ENCODE data around the gene UNC13A. TPM values are rescaled to one million over a fixed set of nuclear protein-coding genes. Genes with fewer than 3 reads are reported as not detected.

Gene UNC13A
- total RNA-seq, 1 donor from 2014 or later = 1.2 TPM

- no peak overlapping the region for H3K4me3 Mint-ChIP-seq (ENCODE audit: unreplicated experiment)
- no peaks in the 10 kb centered on the region for H3K9me3 Mint-ChIP-seq (ENCODE audit: unreplicated experiment)
- DNase-seq (ENCODE audit: low spot score) = no peak
- no peaks in the 10 kb centered on the region for H3K36me3 Mint-ChIP-seq (ENCODE audit: low read depth, unreplicated experiment)
- peaks cover 14% of the 10 kb centered on the region for H3K27me3 Mint-ChIP-seq (ENCODE audit: unreplicated experiment)
- no peak overlapping the region for H3K27ac Mint-ChIP-seq (ENCODE audit: unreplicated experiment)
- TF ChIP-seq CTCF (IDR thresholded peaks at IDR 0.05; ENCODE audit: unreplicated experiment) = no peak
- peaks cover 16% of the 10 kb centered on the region for H3K4me1 Mint-ChIP-seq (ENCODE audit: unreplicated experiment)
These were observed 2.6 kb downstream of the UNC13A start for GRCh38 chr19:17685451-17686022.

- H3K9me3 Mint-ChIP-seq (ENCODE audit: unreplicated experiment) = no peaks in the 10 kb centered on the region
- H3K4me3 Mint-ChIP-seq (ENCODE audit: unreplicated experiment) = no peak overlapping the region
- H3K27ac Mint-ChIP-seq (ENCODE audit: unreplicated experiment) = no peak overlapping the region
- H3K36me3 Mint-ChIP-seq (ENCODE audit: low read depth, unreplicated experiment) = no peaks in the 10 kb centered on the region
- peaks cover 16% of the 10 kb centered on the region for H3K4me1 Mint-ChIP-seq (ENCODE audit: unreplicated experiment)
- no peak for TF ChIP-seq CTCF (IDR thresholded peaks at IDR 0.05; ENCODE audit: unreplicated experiment)
- H3K27me3 Mint-ChIP-seq (ENCODE audit: unreplicated experiment) = peaks cover 13% of the 10 kb centered on the region
- no peak for DNase-seq (ENCODE audit: low spot score)
These were observed 3.9 kb downstream of the UNC13A start for GRCh38 chr19:17684256-17684655.

GRCh38 chr19:17683078-17683477 lies 5.1 kb downstream of the UNC13A start:
- Mint-ChIP-seq H3K27ac (ENCODE audit: unreplicated experiment) (no peak overlapping the region), H3K9me3 (ENCODE audit: unreplicated experiment) (no peaks in the 10 kb centered on the region), H3K4me1 (ENCODE audit: unreplicated experiment) (peaks cover 12% of the 10 kb centered on the region), H3K27me3 (ENCODE audit: unreplicated experiment) (peaks cover 13% of the 10 kb centered on the region), H3K36me3 (ENCODE audit: low read depth, unreplicated experiment) (no peaks in the 10 kb centered on the region), H3K4me3 (ENCODE audit: unreplicated experiment) (no peak overlapping the region)
- no peak for TF ChIP-seq CTCF (IDR thresholded peaks at IDR 0.05; ENCODE audit: unreplicated experiment)
- DNase-seq (ENCODE audit: low spot score) = no peak

GRCh38 chr19:17682273-17682672 lies 5.9 kb downstream of the UNC13A start:
- no peak for TF ChIP-seq CTCF (IDR thresholded peaks at IDR 0.05; ENCODE audit: unreplicated experiment)
- DNase-seq (ENCODE audit: low spot score) = no peak
- H3K27me3 Mint-ChIP-seq (ENCODE audit: unreplicated experiment) = peaks cover 12% of the 10 kb centered on the region
- no peaks in the 10 kb centered on the region for H3K36me3 Mint-ChIP-seq (ENCODE audit: low read depth, unreplicated experiment)
- H3K27ac Mint-ChIP-seq (ENCODE audit: unreplicated experiment) = no peak overlapping the region
- peaks cover 7% of the 10 kb centered on the region for H3K4me1 Mint-ChIP-seq (ENCODE audit: unreplicated experiment)
- H3K4me3 Mint-ChIP-seq (ENCODE audit: unreplicated experiment) = no peak overlapping the region
- no peaks in the 10 kb centered on the region for H3K9me3 Mint-ChIP-seq (ENCODE audit: unreplicated experiment)

- peaks cover 12% of the 10 kb centered on the region for H3K27me3 Mint-ChIP-seq (ENCODE audit: unreplicated experiment)
- H3K4me3 Mint-ChIP-seq (ENCODE audit: unreplicated experiment) = no peak overlapping the region
These were observed 6.5 kb downstream of the UNC13A start for GRCh38 chr19:17681505-17682125.

More at GRCh38 chr19:17681505-17682125, 6.5 kb downstream of the UNC13A start:
- Mint-ChIP-seq H3K4me1 (ENCODE audit: unreplicated experiment) (peaks cover 5% of the 10 kb centered on the region), H3K27ac (ENCODE audit: unreplicated experiment) (no peak overlapping the region), H3K36me3 (ENCODE audit: low read depth, unreplicated experiment) (no peaks in the 10 kb centered on the region), H3K9me3 (ENCODE audit: unreplicated experiment) (no peaks in the 10 kb centered on the region)
- DNase-seq (ENCODE audit: low spot score) = peak; percentile 65
- TF ChIP-seq CTCF (IDR thresholded peaks at IDR 0.05; ENCODE audit: unreplicated experiment) = no peak

Measured in endothelial cell (in vitro differentiated cells).